NCI-H82 (cell line): ENCODE measurements around the gene NIPAL3.

Experiments used
- DNase-seq: peaks from one replicate; lab custom pipeline; 2025; lab: John Stamatoyannopoulos, UW

The NIPAL3 gene

GRCh38 chr1:24415334-24415909 is at the start of gene NIPAL3:
Gene NIPAL3, plus strand, starts transcription at chr1:24415802. Its CDS starts 3,746 bp downstream, at chr1:24419548.
- DNase-seq = peak; percentile 99

- DNase-seq = no peak
Measured at GRCh38 chr1:24366707-24367106, 48.9 kb upstream of the NIPAL3 start.

GRCh38 chr1:24369199-24369598 is 46.4 kb upstream of the NIPAL3 start:
- no peak for DNase-seq

- DNase-seq = peak; percentile 23
Measured at GRCh38 chr1:24369801-24370200, 45.8 kb upstream of the NIPAL3 start.

- DNase-seq = no peak
Measured at GRCh38 chr1:24373044-24373443, 42.6 kb upstream of the NIPAL3 start.

GRCh38 chr1:24373710-24374109 is 41.9 kb upstream of the NIPAL3 start:
- no peak for DNase-seq

GRCh38 chr1:24374891-24375786 is 40.5 kb upstream of the NIPAL3 start:
- DNase-seq = peak; percentile 86

- DNase-seq = no peak
Measured at GRCh38 chr1:24379733-24380315, 35.8 kb upstream of the NIPAL3 start.

- no peak for DNase-seq
Measured at GRCh38 chr1:24380508-24380907, 35.1 kb upstream of the NIPAL3 start.

- DNase-seq = no peak
Measured at GRCh38 chr1:24381256-24381655, 34.3 kb upstream of the NIPAL3 start.

GRCh38 chr1:24382165-24382577 is 33.4 kb upstream of the NIPAL3 start:
- no peak for DNase-seq

GRCh38 chr1:24383381-24383940 is 32.1 kb upstream of the NIPAL3 start:
- peak; percentile 52 for DNase-seq

GRCh38 chr1:24384251-24385090 is 31.1 kb upstream of the NIPAL3 start:
- DNase-seq = no peak

- DNase-seq = peak; percentile 78
Measured at GRCh38 chr1:24385160-24385940, 30.3 kb upstream of the NIPAL3 start.

- DNase-seq = peak; percentile 50
Measured at GRCh38 chr1:24386241-24386640, 29.4 kb upstream of the NIPAL3 start.

- DNase-seq = no peak
Measured at GRCh38 chr1:24386931-24387330, 28.7 kb upstream of the NIPAL3 start.

- no peak for DNase-seq
Measured at GRCh38 chr1:24387636-24388175, 27.9 kb upstream of the NIPAL3 start.

- no peak for DNase-seq
Measured at GRCh38 chr1:24388331-24388885, 27.2 kb upstream of the NIPAL3 start.

- no peak for DNase-seq
Measured at GRCh38 chr1:24389231-24389678, 26.3 kb upstream of the NIPAL3 start.
